Measurements from ENCODE around the gene CORIN. TPM values are rescaled to one million over a fixed set of nuclear protein-coding genes. Genes with fewer than 3 reads are reported as not detected.

The CORIN gene
- total RNA-seq, 1 donor from 2014 or later = 53.9 TPM

GRCh38 chr4:47744843-47745382, 93.0 kb downstream of the CORIN start:
- no peak for DNase-seq (ENCODE audit: missing footprints)
- no peak for ATAC-seq
- intact Hi-C loops (cut with DNase I) = loop anchor here (5.0 kb wide), 1 partner anchor 38 kb away; no protein-coding TSS in a partner anchor

- ATAC-seq (no peak), DNase-seq (ENCODE audit: missing footprints) (no peak)
- intact Hi-C loops (cut with DNase I) = no loop called here
These were observed 93.6 kb downstream of the CORIN start for GRCh38 chr4:47744253-47744652.

- intact Hi-C loops (cut with DNase I) = no loop called here
- ATAC-seq = no peak
- no peak for DNase-seq (ENCODE audit: missing footprints)
These were observed 96.7 kb downstream of the CORIN start for GRCh38 chr4:47741200-47741599.

GRCh38 chr4:47737326-47737725, 100.5 kb downstream of the CORIN start:
- peak; percentile 16 for ATAC-seq
- no peak for DNase-seq (ENCODE audit: missing footprints)
- intact Hi-C loops (cut with DNase I) = no loop called here

GRCh38 chr4:47736555-47736954, 101.3 kb downstream of the CORIN start:
- DNase-seq (ENCODE audit: missing footprints) = no peak
- intact Hi-C loops (cut with DNase I) = no loop called here
- peak; percentile 78 for ATAC-seq

- DNase-seq (ENCODE audit: missing footprints) = no peak
- no peak for ATAC-seq
- intact Hi-C loops (cut with DNase I) = no loop called here
These were observed 101.7 kb downstream of the CORIN start for GRCh38 chr4:47736146-47736545.

GRCh38 chr4:47733302-47734175, 104.3 kb downstream of the CORIN start:
- intact Hi-C loops (cut with DNase I) = no loop called here
- ATAC-seq (no peak), DNase-seq (ENCODE audit: missing footprints) (no peak)

- DNase-seq (ENCODE audit: missing footprints) = no peak
- no peak for ATAC-seq
- intact Hi-C loops (cut with DNase I) = no loop called here
These were observed 106.7 kb downstream of the CORIN start for GRCh38 chr4:47731182-47731581.

GRCh38 chr4:47729131-47729680, 108.7 kb downstream of the CORIN start:
- ATAC-seq (no peak), DNase-seq (ENCODE audit: missing footprints) (no peak)
- intact Hi-C loops (cut with DNase I) = no loop called here

GRCh38 chr4:47721892-47722575, 115.8 kb downstream of the CORIN start:
- intact Hi-C loops (cut with DNase I) = no loop called here
- no peak for DNase-seq (ENCODE audit: missing footprints)
- no peak for ATAC-seq

- DNase-seq (ENCODE audit: missing footprints) (no peak), ATAC-seq (no peak)
- intact Hi-C loops (cut with DNase I) = no loop called here
These were observed 116.4 kb downstream of the CORIN start for GRCh38 chr4:47721485-47721884.

- ATAC-seq (no peak), DNase-seq (ENCODE audit: missing footprints) (no peak)
- intact Hi-C loops (cut with DNase I) = no loop called here
These were observed 117.1 kb downstream of the CORIN start for GRCh38 chr4:47720787-47721186.

GRCh38 chr4:47719576-47719975, 118.3 kb downstream of the CORIN start:
- DNase-seq (ENCODE audit: missing footprints) (no peak), ATAC-seq (no peak)
- intact Hi-C loops (cut with DNase I) = no loop called here

GRCh38 chr4:47718696-47719095, 119.2 kb downstream of the CORIN start:
- no peak for DNase-seq (ENCODE audit: missing footprints)
- no peak for ATAC-seq
- intact Hi-C loops (cut with DNase I) = no loop called here

GRCh38 chr4:47717188-47717587, 120.7 kb downstream of the CORIN start:
- intact Hi-C loops (cut with DNase I) = no loop called here
- DNase-seq (ENCODE audit: missing footprints) = no peak
- ATAC-seq = no peak

- DNase-seq (ENCODE audit: missing footprints) (no peak), ATAC-seq (no peak)
- intact Hi-C loops (cut with DNase I) = no loop called here
These were observed 122.0 kb downstream of the CORIN start for GRCh38 chr4:47715716-47716416.

- no peak for DNase-seq (ENCODE audit: missing footprints)
- intact Hi-C loops (cut with DNase I) = no loop called here
- no peak for ATAC-seq
These were observed 123.6 kb downstream of the CORIN start for GRCh38 chr4:47714269-47714668.

- DNase-seq (ENCODE audit: missing footprints) (no peak), ATAC-seq (peak; percentile 49)
- intact Hi-C loops (cut with DNase I) = no loop called here
These were observed 124.6 kb downstream of the CORIN start for GRCh38 chr4:47713129-47713834.
